Ovary (tissue), 3 donors: ENCODE results near the gene MUC5AC.

Experiments
- EP300 ChIP-seq: sonication (generic); formaldehyde crosslinking; IDR thresholded peaks from one replicate; pipeline ENCODE4 v1.6.1; 2017; ENCODE audit warnings: antibody characterized with exemption
- TF ChIP-seq, protein P1 (sequence below), 3 donors: fragments of 450-650 bp in 2 of 3; fragments of 200-600 bp in 1 of 3; IDR thresholded peaks; one replicate each; pipeline versions ENCODE4 v1.5.1 to v1.8.0; 2016 to 2022; ENCODE audit warnings: antibody characterized with exemption in 3 of 3, mild to moderate bottlenecking in 1 of 3
- donor health status: DM: no; HTN: no; CAD: no.

DNA sequence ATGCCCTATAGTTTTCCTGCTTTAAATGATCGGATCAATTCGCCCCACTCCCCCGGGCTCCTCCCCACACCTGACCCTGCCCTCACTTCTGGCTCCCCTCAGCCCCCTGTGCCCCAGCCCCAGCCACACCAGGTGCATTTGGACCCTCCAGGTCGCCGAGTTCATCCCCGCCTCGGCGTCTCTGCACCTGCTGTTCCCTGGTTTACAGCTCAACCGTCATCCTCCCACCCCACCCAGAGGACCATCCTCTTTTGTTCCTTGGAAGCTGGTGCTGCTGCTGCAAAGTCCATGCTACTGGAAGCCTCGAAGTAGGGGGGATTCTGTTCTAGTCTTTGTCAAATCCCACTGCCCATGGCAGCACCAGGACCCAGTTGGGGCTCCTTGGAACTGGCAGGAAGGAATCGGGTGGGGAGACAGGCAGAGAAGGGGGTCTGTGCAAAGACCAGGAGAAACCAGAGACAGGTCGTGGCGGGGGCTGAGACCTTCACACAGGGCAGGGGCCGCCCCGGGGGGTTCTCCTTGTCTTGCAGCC lies 60.6 kb downstream of the MUC5AC start:
- TF ChIP-seq, protein P1, sequence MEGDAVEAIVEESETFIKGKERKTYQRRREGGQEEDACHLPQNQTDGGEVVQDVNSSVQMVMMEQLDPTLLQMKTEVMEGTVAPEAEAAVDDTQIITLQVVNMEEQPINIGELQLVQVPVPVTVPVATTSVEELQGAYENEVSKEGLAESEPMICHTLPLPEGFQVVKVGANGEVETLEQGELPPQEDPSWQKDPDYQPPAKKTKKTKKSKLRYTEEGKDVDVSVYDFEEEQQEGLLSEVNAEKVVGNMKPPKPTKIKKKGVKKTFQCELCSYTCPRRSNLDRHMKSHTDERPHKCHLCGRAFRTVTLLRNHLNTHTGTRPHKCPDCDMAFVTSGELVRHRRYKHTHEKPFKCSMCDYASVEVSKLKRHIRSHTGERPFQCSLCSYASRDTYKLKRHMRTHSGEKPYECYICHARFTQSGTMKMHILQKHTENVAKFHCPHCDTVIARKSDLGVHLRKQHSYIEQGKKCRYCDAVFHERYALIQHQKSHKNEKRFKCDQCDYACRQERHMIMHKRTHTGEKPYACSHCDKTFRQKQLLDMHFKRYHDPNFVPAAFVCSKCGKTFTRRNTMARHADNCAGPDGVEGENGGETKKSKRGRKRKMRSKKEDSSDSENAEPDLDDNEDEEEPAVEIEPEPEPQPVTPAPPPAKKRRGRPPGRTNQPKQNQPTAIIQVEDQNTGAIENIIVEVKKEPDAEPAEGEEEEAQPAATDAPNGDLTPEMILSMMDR (IDR thresholded peaks at IDR 0.05), result no peak
- TF ChIP-seq EP300, result no peak
